Transverse colon (tissue), 4 donors: ENCODE results near the gene GALNT13.

ENCODE experiments used
- POLR2A ChIP-seq: fragments of 450-650 bp; IDR thresholded peaks from one replicate; pipeline ENCODE4 v1.6.1; 2016; ENCODE audit warnings: antibody characterized with exemption, mild to moderate bottlenecking, moderate library complexity
- POLR2AphosphoS5 ChIP-seq, 3 donors: sonication (generic); formaldehyde crosslinking; IDR thresholded peaks; one replicate each; pipeline ENCODE4 v1.6.1; 2016; ENCODE audit warnings: antibody characterized with exemption in 3 of 3
- TF ChIP-seq, protein P1 (sequence below), 5 experiments: fragments of 200-600 bp in 3 of 5; fragments of 450-650 bp in 2 of 5; sonication (generic) in 3 of 5; IDR thresholded peaks; 1 replicate in 2 of 5; 2 replicates in 3 of 5; pipeline ENCODE4 v1.5.1; 2016 to 2017; ENCODE audit warnings: antibody characterized with exemption in 5 of 5, inconsistent platforms in 3 of 5, mild to moderate bottlenecking in 2 of 5, moderate library complexity in 1 of 5

DNA sequence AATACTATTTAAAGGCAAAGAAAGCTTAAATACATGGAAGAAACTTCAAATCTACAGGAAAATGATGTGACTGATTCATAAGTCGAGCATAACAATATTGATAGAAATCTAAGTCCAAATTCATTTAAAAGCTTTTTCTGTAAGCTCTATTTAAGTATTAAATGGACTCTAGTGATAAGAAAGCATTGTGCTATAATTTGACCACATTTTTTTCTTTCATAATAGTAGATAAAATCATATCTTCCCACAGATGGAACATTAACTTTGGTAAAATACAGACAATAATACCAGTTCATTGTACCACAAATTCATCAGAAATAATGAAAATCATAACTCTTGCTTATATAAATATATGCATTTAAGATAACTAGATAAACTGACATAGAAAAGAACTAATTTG, 366.5 kb downstream of the GALNT13 start:
- TF ChIP-seq, protein P1, sequence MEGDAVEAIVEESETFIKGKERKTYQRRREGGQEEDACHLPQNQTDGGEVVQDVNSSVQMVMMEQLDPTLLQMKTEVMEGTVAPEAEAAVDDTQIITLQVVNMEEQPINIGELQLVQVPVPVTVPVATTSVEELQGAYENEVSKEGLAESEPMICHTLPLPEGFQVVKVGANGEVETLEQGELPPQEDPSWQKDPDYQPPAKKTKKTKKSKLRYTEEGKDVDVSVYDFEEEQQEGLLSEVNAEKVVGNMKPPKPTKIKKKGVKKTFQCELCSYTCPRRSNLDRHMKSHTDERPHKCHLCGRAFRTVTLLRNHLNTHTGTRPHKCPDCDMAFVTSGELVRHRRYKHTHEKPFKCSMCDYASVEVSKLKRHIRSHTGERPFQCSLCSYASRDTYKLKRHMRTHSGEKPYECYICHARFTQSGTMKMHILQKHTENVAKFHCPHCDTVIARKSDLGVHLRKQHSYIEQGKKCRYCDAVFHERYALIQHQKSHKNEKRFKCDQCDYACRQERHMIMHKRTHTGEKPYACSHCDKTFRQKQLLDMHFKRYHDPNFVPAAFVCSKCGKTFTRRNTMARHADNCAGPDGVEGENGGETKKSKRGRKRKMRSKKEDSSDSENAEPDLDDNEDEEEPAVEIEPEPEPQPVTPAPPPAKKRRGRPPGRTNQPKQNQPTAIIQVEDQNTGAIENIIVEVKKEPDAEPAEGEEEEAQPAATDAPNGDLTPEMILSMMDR (IDR thresholded peaks at IDR 0.05): no peak
- TF ChIP-seq POLR2AphosphoS5 (IDR thresholded peaks at IDR 0.05) (no peak), POLR2A (no peak)
